ENCODE data around the gene SLC2A5. TPM values are rescaled to one million over a fixed set of nuclear protein-coding genes. Genes with fewer than 3 reads are reported as not detected.

SLC2A5 gene
- total RNA-seq, 1 donor from 2014 or later, result 0.26 TPM

- Histone ChIP-seq H3K36me3 (ENCODE audit: control insufficient read depth, insufficient read depth, low read length) (no peaks in the 10 kb centered on the region), H3K4me3 (ENCODE audit: low read depth, low read length) (no peak overlapping the region), H3K27me3 (ENCODE audit: control insufficient read depth, insufficient read depth, low read length) (no peaks in the 10 kb centered on the region)
- no peak for FAIRE-seq
- no peak for TF ChIP-seq CTCF (IDR thresholded peaks at IDR 0.05; ENCODE audit: insufficient read depth, low read length, severe bottlenecking)
- no peak for DNase-seq (ENCODE audit: low read depth)
Observed at GRCh38 chr1:9047019-9047418, 22.4 kb downstream of the SLC2A5 start.

GRCh38 chr1:9045861-9046510 lies 23.4 kb downstream of the SLC2A5 start:
- no peak for FAIRE-seq
- peaks cover 2% of the 10 kb centered on the region for H3K27me3 ChIP-seq (ENCODE audit: control insufficient read depth, insufficient read depth, low read length)
- H3K4me3 ChIP-seq (ENCODE audit: low read depth, low read length), result no peak overlapping the region
- no peak for DNase-seq (ENCODE audit: low read depth)
- no peaks in the 10 kb centered on the region for H3K36me3 ChIP-seq (ENCODE audit: control insufficient read depth, insufficient read depth, low read length)
- no peak for TF ChIP-seq CTCF (IDR thresholded peaks at IDR 0.05; ENCODE audit: insufficient read depth, low read length, severe bottlenecking)

- H3K27me3 ChIP-seq (ENCODE audit: control insufficient read depth, insufficient read depth, low read length), result peaks cover 2% of the 10 kb centered on the region
- TF ChIP-seq CTCF (IDR thresholded peaks at IDR 0.05; ENCODE audit: insufficient read depth, low read length, severe bottlenecking), result no peak
- H3K36me3 ChIP-seq (ENCODE audit: control insufficient read depth, insufficient read depth, low read length), result no peaks in the 10 kb centered on the region
- FAIRE-seq (no peak), DNase-seq (ENCODE audit: low read depth) (no peak)
- H3K4me3 ChIP-seq (ENCODE audit: low read depth, low read length), result no peak overlapping the region
Observed at GRCh38 chr1:9044236-9044635, 25.2 kb downstream of the SLC2A5 start.

GRCh38 chr1:9042272-9042671 lies 27.2 kb downstream of the SLC2A5 start:
- no peaks in the 10 kb centered on the region for H3K36me3 ChIP-seq (ENCODE audit: control insufficient read depth, insufficient read depth, low read length)
- peaks cover 3% of the 10 kb centered on the region for H3K27me3 ChIP-seq (ENCODE audit: control insufficient read depth, insufficient read depth, low read length)
- no peak for FAIRE-seq
- no peak for DNase-seq (ENCODE audit: low read depth)
- no peak overlapping the region for H3K4me3 ChIP-seq (ENCODE audit: low read depth, low read length)
- no peak for TF ChIP-seq CTCF (IDR thresholded peaks at IDR 0.05; ENCODE audit: insufficient read depth, low read length, severe bottlenecking)

- Histone ChIP-seq H3K27me3 (ENCODE audit: control insufficient read depth, insufficient read depth, low read length) (peaks cover 3% of the 10 kb centered on the region), H3K4me3 (ENCODE audit: low read depth, low read length) (no peak overlapping the region), H3K36me3 (ENCODE audit: control insufficient read depth, insufficient read depth, low read length) (no peaks in the 10 kb centered on the region)
- no peak for TF ChIP-seq CTCF (IDR thresholded peaks at IDR 0.05; ENCODE audit: insufficient read depth, low read length, severe bottlenecking)
- no peak for DNase-seq (ENCODE audit: low read depth)
- no peak for FAIRE-seq
Observed at GRCh38 chr1:9041116-9041779, 28.2 kb downstream of the SLC2A5 start.
